ENCODE data around the gene DPH7. TPM values are rescaled to one million over a fixed set of nuclear protein-coding genes. Genes with fewer than 3 reads are reported as not detected.
A peak's percentile ranks its signal among the peaks of the same experiment; 100 is the strongest.
"Not testable (repeated sequence)": the region's sequence is repeated elsewhere in the genome, so short reads cannot be mapped to it uniquely, and the experiment has no call there.

DPH7 gene
- polyA plus RNA-seq, 3 donors from 2014 or later = 21.4 to 32.4 (median 30.1) TPM

GRCh38 chr9:137511126-137511525, 67.6 kb downstream of the DPH7 start:
- H3K27ac Mint-ChIP-seq; DNase-seq; H3K36me3 Mint-ChIP-seq; H3K4me1 Mint-ChIP-seq; H3K4me3 Mint-ChIP-seq; H3K27me3 Mint-ChIP-seq (ENCODE audit: low read depth in 3 of 3); H3K9me3 Mint-ChIP-seq: not testable (repeated sequence)

GRCh38 chr9:137509198-137509597, 69.5 kb downstream of the DPH7 start:
- Mint-ChIP-seq H3K9me3 (no peaks in the 10 kb centered on the region), H3K27me3 (ENCODE audit: low read depth in 3 of 3) (peaks cover 2 to 3% (median 2%) of the 10 kb centered on the region in 3 donors), H3K4me3 (no peak overlapping the region), H3K4me1 (peaks cover 6 to 8% of the 10 kb centered on the region in 2 donors), H3K27ac (peak overlapping the region in 1 of 6 donors; percentile 34), H3K36me3 (peaks cover 0 to 7% (median 0%) of the 10 kb centered on the region in 3 donors)
- DNase-seq = no peak

GRCh38 chr9:137506702-137507171, 72.0 kb downstream of the DPH7 start:
- Mint-ChIP-seq H3K4me1 (no peaks in the 10 kb centered on the region), H3K27me3 (ENCODE audit: low read depth in 3 of 3) (peaks cover under 1 to 13% (median 6%) of the 10 kb centered on the region in 3 donors), H3K36me3 (peaks cover 0 to 7% (median 0%) of the 10 kb centered on the region in 3 donors), H3K4me3 (no peak overlapping the region), H3K9me3 (peaks cover 0 to 1% (median 0%) of the 10 kb centered on the region in 6 donors), H3K27ac (no peak overlapping the region)
- DNase-seq = no peak

GRCh38 chr9:137506274-137506673, 72.5 kb downstream of the DPH7 start:
- Mint-ChIP-seq H3K27ac (no peak overlapping the region), H3K4me3 (no peak overlapping the region), H3K9me3 (peaks cover 0 to 2% (median 0%) of the 10 kb centered on the region in 6 donors), H3K4me1 (no peaks in the 10 kb centered on the region), H3K27me3 (ENCODE audit: low read depth in 3 of 3) (peaks cover 4 to 16% (median 7%) of the 10 kb centered on the region in 3 donors), H3K36me3 (peaks cover 0 to 7% (median 0%) of the 10 kb centered on the region in 3 donors)
- no peak for DNase-seq

GRCh38 chr9:137505421-137506140, 73.1 kb downstream of the DPH7 start:
- Mint-ChIP-seq H3K36me3 (peaks cover 0 to 7% (median 0%) of the 10 kb centered on the region in 3 donors), H3K27ac (no peak overlapping the region)

More at GRCh38 chr9:137505421-137506140, 73.1 kb downstream of the DPH7 start:
- H3K4me1 Mint-ChIP-seq = no peaks in the 10 kb centered on the region
- H3K9me3 Mint-ChIP-seq = peaks cover 0 to 2% (median 0%) of the 10 kb centered on the region in 6 donors
- no peak overlapping the region for H3K4me3 Mint-ChIP-seq
- H3K27me3 Mint-ChIP-seq (ENCODE audit: low read depth in 3 of 3) = peaks cover 4 to 16% (median 8%) of the 10 kb centered on the region in 3 donors
- no peak for DNase-seq

Other genes starting within 250 kb of the DPH7 start
- gene EXD3, start 155.8 kb downstream of the DPH7 start, polyA plus RNA-seq = 1 to 10 TPM; 1.6 to 6.3 (median 4.3) TPM
- gene NOXA1, start 155.5 kb downstream of the DPH7 start, polyA plus RNA-seq = 1 to 10 TPM; 1.2 to 2.1 (median 1.4) TPM
- gene ENTPD8, start 137.6 kb downstream of the DPH7 start, polyA plus RNA-seq = not detected
- gene NSMF, start 119.6 kb downstream of the DPH7 start, polyA plus RNA-seq = 10 to 100 TPM in 1 of 3 donors, 1 to 10 TPM in 2; 9.4 to 14.3 (median 9.6) TPM
- under 1 TPM; 0.24 to 0.53 (median 0.32) TPM for gene PNPLA7, start 28.5 kb downstream of the DPH7 start, polyA plus RNA-seq
- 10 to 100 TPM; 27.2 to 87.7 (median 48.8) TPM for gene MRPL41, start 27.0 kb downstream of the DPH7 start, polyA plus RNA-seq
- gene ZMYND19, start 11.6 kb upstream of the DPH7 start, polyA plus RNA-seq = 1 to 10 TPM; 1.5 to 7.0 (median 3.3) TPM
- 10 to 100 TPM; 39.1 to 60.7 (median 57.3) TPM for gene ARRDC1, start 26.8 kb upstream of the DPH7 start, polyA plus RNA-seq
- gene EHMT1, start 40.1 kb upstream of the DPH7 start, polyA plus RNA-seq = 10 to 100 TPM; 14.1 to 62.7 (median 14.8) TPM

Data from immature natural killer cell (primary cell).